DND-41 (cell line): ENCODE measurements around the gene ARHGEF17.

Experiments
- ATAC-seq: fragments of 200-7000 bp; cut with Tn5 transposase; 3 replicates; pipeline ENCODE4 v1.9.1; 2021; ENCODE audit warnings: low read depth; ENCODE audit not compliant: insufficient read depth
- DNase-seq: peaks from one replicate; pipeline ENCODE4 v3.0.0-alpha.2; 2020
- H2AFZ ChIP-seq: 2 replicates; pipeline ENCODE4 v1.6.0; 2012; ENCODE audit warnings: low read depth, low read length
- H3K27ac ChIP-seq: 2 replicates; pipeline ENCODE4 v1.5.1; 2012; ENCODE audit warnings: low read length, inconsistent platforms
- H3K27me3 ChIP-seq: fragments of 200-600 bp; sonication (generic); 2 replicates; pipeline ENCODE4 v1.6.0; 2012; ENCODE audit warnings: low read length, mild to moderate bottlenecking, inconsistent platforms; ENCODE audit not compliant: insufficient read depth, poor library complexity
- H3K36me3 ChIP-seq: 2 replicates; pipeline ENCODE4 v1.5.1; 2012; ENCODE audit warnings: low read length, inconsistent platforms; ENCODE audit not compliant: insufficient read depth
- H3K4me1 ChIP-seq: 2 replicates; pipeline ENCODE4 v1.5.1; 2012; ENCODE audit warnings: mild to moderate bottlenecking, low read length; ENCODE audit not compliant: insufficient read depth
- H3K4me2 ChIP-seq: 2 replicates; pipeline ENCODE4 v1.6.0; 2012; ENCODE audit warnings: mild to moderate bottlenecking, moderate library complexity, low read length, inconsistent platforms; ENCODE audit not compliant: insufficient read depth
- H3K4me3 ChIP-seq, 2 experiments: fragments of 200-600 bp in 1 of 2; shearing (Covaris generic) in 1 of 2; 2 replicates each; pipeline ENCODE4 v1.5.1; 2012 to 2016; ENCODE audit warnings: inconsistent platforms in 2 of 2, low read length in 2 of 2, mild to moderate bottlenecking in 2 of 2, low read depth in 1 of 2, moderate library complexity in 1 of 2
- H3K79me2 ChIP-seq: 2 replicates; pipeline ENCODE4 v1.6.0; 2012; ENCODE audit warnings: low read length, inconsistent platforms; ENCODE audit not compliant: insufficient read depth
- H3K9ac ChIP-seq: 2 replicates; pipeline ENCODE4 v1.6.0; 2012; ENCODE audit warnings: low read depth, mild to moderate bottlenecking, inconsistent platforms, low read length, moderate library complexity
- H3K9me3 ChIP-seq: 2 replicates; pipeline ENCODE4 v1.5.1; 2012; ENCODE audit warnings: low read length, moderate library complexity, mild to moderate bottlenecking, inconsistent platforms; ENCODE audit not compliant: insufficient read depth, severe bottlenecking
- H4K20me1 ChIP-seq: 2 replicates; pipeline ENCODE4 v1.6.0; 2012; ENCODE audit warnings: low read length; ENCODE audit not compliant: insufficient read depth
- CTCF ChIP-seq: IDR thresholded peaks from 2 replicates; pipeline ENCODE4 v1.5.1; 2012; ENCODE audit warnings: borderline replicate concordance, low read length, moderate library complexity, mild to moderate bottlenecking; ENCODE audit not compliant: poor library complexity, severe bottlenecking; ENCODE audit errors: extremely low read depth
- EZH2 ChIP-seq: IDR thresholded peaks from 3 replicates; pipeline ENCODE4 v1.6.1; 2012; ENCODE audit warnings: borderline replicate concordance, low read depth, mild to moderate bottlenecking, moderate library complexity, low read length, inconsistent platforms; ENCODE audit not compliant: severe bottlenecking

ARHGEF17 gene

GRCh38 chr11:73295996-73296318, 12.1 kb upstream of the ARHGEF17 start:
- Histone ChIP-seq H3K4me2 (no peak overlapping the region), H3K27ac (no peak overlapping the region), H3K4me3 (no peak overlapping the region), H3K36me3 (no peaks in the 10 kb centered on the region), H4K20me1 (no peaks in the 10 kb centered on the region; the same call in 1 of the 2 replicates), H3K9ac (no peak overlapping the region), H3K79me2 (no peaks in the 10 kb centered on the region), H2AFZ (no peak overlapping the region), H3K4me1 (no peaks in the 10 kb centered on the region), H3K27me3 (peaks cover 8% of the 10 kb centered on the region), H3K9me3 (no peaks in the 10 kb centered on the region)
- TF ChIP-seq CTCF (no peak), EZH2 (no peak)
- no peak for ATAC-seq
- DNase-seq, result no peak

- no peaks in the 10 kb centered on the region for H3K36me3 ChIP-seq
- no peak overlapping the region for H3K4me2 ChIP-seq
- no peak for ATAC-seq
- no peak overlapping the region for H2AFZ ChIP-seq
- peaks cover 8% of the 10 kb centered on the region for H3K27me3 ChIP-seq
- no peaks in the 10 kb centered on the region for H3K4me1 ChIP-seq
- H3K9ac ChIP-seq, result no peak overlapping the region
- H3K4me3 ChIP-seq, result no peak overlapping the region
- H4K20me1 ChIP-seq, result no peaks in the 10 kb centered on the region; the same call in 1 of the 2 replicates
- no peak overlapping the region for H3K27ac ChIP-seq
- no peak for DNase-seq
- no peaks in the 10 kb centered on the region for H3K9me3 ChIP-seq
- no peaks in the 10 kb centered on the region for H3K79me2 ChIP-seq
- TF ChIP-seq CTCF (no peak), EZH2 (no peak)
Measured at GRCh38 chr11:73296501-73297230, 11.4 kb upstream of the ARHGEF17 start.

GRCh38 chr11:73297231-73297590, 10.9 kb upstream of the ARHGEF17 start:
- TF ChIP-seq CTCF (no peak), EZH2 (no peak)
- Histone ChIP-seq H3K4me1 (no peaks in the 10 kb centered on the region), H3K27me3 (peaks cover 8% of the 10 kb centered on the region), H3K79me2 (no peaks in the 10 kb centered on the region), H3K36me3 (no peaks in the 10 kb centered on the region), H4K20me1 (no peaks in the 10 kb centered on the region), H3K9ac (no peak overlapping the region), H3K9me3 (no peaks in the 10 kb centered on the region), H3K27ac (no peak overlapping the region), H3K4me2 (no peak overlapping the region), H2AFZ (no peak overlapping the region), H3K4me3 (no peak overlapping the region)
- DNase-seq (no peak), ATAC-seq (no peak)
